Vagina (tissue), 2 donors: Measurements from ENCODE around the gene FBXO4.

Experiments used
- CTCF ChIP-seq, 3 experiments: fragments of 450-650 bp in 2 of 3; fragments of 200-600 bp in 1 of 3; sonication (generic) in 1 of 3; IDR thresholded peaks; one replicate each; pipeline ENCODE4 v1.5.1; 2017 to 2019; ENCODE audit warnings: antibody characterized with exemption in 3 of 3, mild to moderate bottlenecking in 2 of 3, moderate library complexity in 2 of 3
- POLR2A ChIP-seq, 2 donors: fragments of 450-650 bp; IDR thresholded peaks; one replicate each; pipeline ENCODE4 v1.6.1; 2017; ENCODE audit warnings: antibody characterized with exemption in 2 of 2, mild to moderate bottlenecking in 2 of 2, moderate library complexity in 2 of 2
- POLR2AphosphoS5 ChIP-seq, 2 donors: sonication (generic); formaldehyde crosslinking; IDR thresholded peaks; one replicate each; pipeline ENCODE4 v1.9.0; 2017; ENCODE audit warnings: antibody characterized with exemption in 2 of 2, mild to moderate bottlenecking in 2 of 2, low read depth in 1 of 2; ENCODE audit not compliant: insufficient read depth in 1 of 2

- TF ChIP-seq CTCF (IDR thresholded peaks at IDR 0.05) = no peak
- no peak for TF ChIP-seq POLR2A (IDR thresholded peaks at IDR 0.05)
- no peak for TF ChIP-seq POLR2AphosphoS5 (IDR thresholded peaks at IDR 0.05; ENCODE audit: insufficient read depth in 1 of 2, low read depth in 1 of 2)
Observed at GRCh38 chr5:41985945-41986695, 61.0 kb downstream of the FBXO4 start.
